Astrocyte (in vitro differentiated cells and primary cell): ENCODE results near the gene GIMAP1. TPM values are rescaled to one million over a fixed set of nuclear protein-coding genes. Genes with fewer than 3 reads are reported as not detected.

Experiments used
- DNase-seq: peaks from one replicate; pipeline ENCODE4 v3.0.0-alpha.2; 2010; ENCODE audit warnings: low read depth
- FAIRE-seq: peaks from 2 replicates; lab custom pipeline; 2011; peaks lifted over from hg19 to GRCh38; lab: Jason Lieb, UNC
- H2AFZ ChIP-seq: 2 replicates; pipeline ENCODE4 v1.6.0; 2012; ENCODE audit warnings: low read depth, low read length, inconsistent platforms
- H3K27ac ChIP-seq: 2 replicates; pipeline ENCODE4 v1.5.1; 2011; ENCODE audit warnings: low read depth, low read length, inconsistent platforms
- H3K27me3 ChIP-seq: 2 replicates; pipeline ENCODE4 v1.6.0; 2011; ENCODE audit warnings: low read length, inconsistent platforms; ENCODE audit not compliant: insufficient read depth
- H3K36me3 ChIP-seq: 2 replicates; pipeline ENCODE4 v1.5.1; 2011; ENCODE audit warnings: low read length, inconsistent platforms; ENCODE audit not compliant: insufficient read depth
- H3K4me1 ChIP-seq: 2 replicates; pipeline ENCODE4 v1.5.1; 2011; ENCODE audit warnings: low read length, inconsistent platforms; ENCODE audit not compliant: insufficient read depth
- H3K4me2 ChIP-seq: 2 replicates; pipeline ENCODE4 v1.6.0; 2012; ENCODE audit warnings: low read length, inconsistent platforms
- H3K4me3 ChIP-seq: 2 replicates; pipeline ENCODE4 v1.5.1; 2011; ENCODE audit warnings: low read depth, mild to moderate bottlenecking, low read length, inconsistent platforms; ENCODE audit not compliant: insufficient read depth
- H3K79me2 ChIP-seq: 2 replicates; pipeline ENCODE4 v1.6.0; 2012; ENCODE audit warnings: mild to moderate bottlenecking, low read length, inconsistent platforms; ENCODE audit not compliant: insufficient read depth
- H3K9ac ChIP-seq: 2 replicates; pipeline ENCODE4 v1.6.0; 2012; ENCODE audit warnings: mild to moderate bottlenecking, low read length, inconsistent platforms
- H3K9me3 ChIP-seq: 2 replicates; pipeline ENCODE4 v1.5.1; 2012; ENCODE audit warnings: low read depth, mild to moderate bottlenecking, low read length, inconsistent platforms; ENCODE audit not compliant: insufficient read depth
- H4K20me1 ChIP-seq: 2 replicates; pipeline ENCODE4 v1.6.0; 2012; ENCODE audit warnings: low read length, inconsistent platforms; ENCODE audit not compliant: insufficient read depth
- H3K27ac Mint-ChIP-seq: one replicate; pipeline ENCODE4 v1.8.0; 2021; ENCODE audit warnings: mild to moderate bottlenecking, mixed read lengths; ENCODE audit not compliant: unreplicated experiment
- H3K27me3 Mint-ChIP-seq: one replicate; pipeline ENCODE4 v1.8.0; 2021; ENCODE audit warnings: low read depth, mixed read lengths; ENCODE audit not compliant: unreplicated experiment
- H3K36me3 Mint-ChIP-seq: one replicate; pipeline ENCODE4 v1.8.0; 2021; ENCODE audit warnings: low read depth, mixed read lengths; ENCODE audit not compliant: unreplicated experiment
- H3K4me1 Mint-ChIP-seq: one replicate; pipeline ENCODE4 v1.8.0; 2021; ENCODE audit warnings: low read depth, mixed read lengths; ENCODE audit not compliant: unreplicated experiment
- H3K4me3 Mint-ChIP-seq: one replicate; pipeline ENCODE4 v1.8.0; 2021; ENCODE audit warnings: mild to moderate bottlenecking, moderate library complexity, mixed read lengths; ENCODE audit not compliant: unreplicated experiment
- H3K9me3 Mint-ChIP-seq: one replicate; pipeline ENCODE4 v1.8.0; 2021; ENCODE audit warnings: mild to moderate bottlenecking, mixed read lengths; ENCODE audit not compliant: unreplicated experiment
- CTCF ChIP-seq: IDR thresholded peaks from 2 replicates; pipeline ENCODE4 v1.5.1; 2011; ENCODE audit warnings: low read depth, mild to moderate bottlenecking, inconsistent platforms, low read length, moderate library complexity; ENCODE audit not compliant: insufficient read depth
- EZH2 ChIP-seq: IDR thresholded peaks from 2 replicates; pipeline ENCODE4 v1.6.1; 2012; ENCODE audit warnings: mild to moderate bottlenecking, low read length, inconsistent platforms; ENCODE audit not compliant: insufficient read depth
- total RNA-seq: library from RNA; stranded (reverse); gene quantifications from 2 replicates; pipeline ENCODE4 v1.2.1, GENCODE V29; 2021

The GIMAP1 gene
- total RNA-seq, 1 donor from 2014 or later, result not detected

DNA sequence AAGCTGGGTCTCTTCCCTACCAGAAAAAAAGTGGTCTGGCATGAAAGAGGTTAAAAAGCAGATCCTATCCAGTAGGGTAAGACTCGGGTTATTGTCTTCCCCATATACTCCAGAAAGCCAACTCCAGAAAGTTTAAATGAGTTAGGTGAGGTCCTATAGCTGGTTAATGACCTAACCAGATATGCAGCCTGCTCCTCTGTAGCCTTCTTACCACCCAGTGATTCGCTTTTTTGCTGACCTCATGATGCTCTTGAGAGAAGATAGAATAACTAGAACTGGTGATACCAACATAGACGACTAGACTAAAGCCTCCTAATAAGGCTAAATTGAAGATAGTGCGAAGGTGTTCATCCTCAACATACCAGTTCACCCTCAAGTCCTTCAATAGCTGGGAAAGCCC is 675 bp upstream of the GIMAP1 start:
- Mint-ChIP-seq H3K9me3 (peaks cover 7% of the 10 kb centered on the region), H3K4me1 (no peaks in the 10 kb centered on the region), H3K27me3 (peaks cover 35% of the 10 kb centered on the region), H3K36me3 (no peaks in the 10 kb centered on the region), H3K4me3 (no peak overlapping the region), H3K27ac (no peak overlapping the region)
- Histone ChIP-seq H3K9me3 (no peaks in the 10 kb centered on the region), H2AFZ (no peak overlapping the region), H3K36me3 (no peaks in the 10 kb centered on the region), H3K4me3 (no peak overlapping the region), H3K27ac (no peak overlapping the region), H3K4me1 (no peaks in the 10 kb centered on the region), H3K9ac (no peak overlapping the region), H4K20me1 (no peaks in the 10 kb centered on the region), H3K4me2 (no peak overlapping the region), H3K27me3 (no peaks in the 10 kb centered on the region), H3K79me2 (no peaks in the 10 kb centered on the region)
- no peak for TF ChIP-seq CTCF
- TF ChIP-seq EZH2, result no peak
- DNase-seq, result no peak
- FAIRE-seq, result no peak

DNA sequence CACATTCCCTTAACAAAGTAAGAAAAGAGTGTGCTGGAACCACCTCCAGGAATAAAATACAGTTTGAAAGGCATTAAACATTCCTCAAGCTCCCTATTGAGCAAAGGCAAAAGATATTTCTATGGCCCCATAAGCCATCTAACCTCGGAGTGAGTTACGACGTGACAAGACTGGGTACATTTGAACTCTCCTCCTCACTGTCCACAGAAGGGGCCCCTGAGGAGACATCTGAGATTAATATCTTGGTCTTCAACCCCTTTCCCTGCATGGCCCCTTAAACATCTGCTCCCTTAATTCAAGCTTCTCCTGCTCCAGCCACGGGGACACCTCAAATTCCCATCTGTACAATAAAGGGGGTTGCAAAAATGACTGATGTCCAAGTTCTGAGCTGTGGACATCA is 526 bp downstream of the GIMAP1 start:
- H3K79me2 ChIP-seq, result no peaks in the 10 kb centered on the region
- H3K9ac ChIP-seq, result no peak overlapping the region
- FAIRE-seq (no peak), DNase-seq (no peak)
- H3K27me3 Mint-ChIP-seq, result peaks cover 35% of the 10 kb centered on the region
- TF ChIP-seq EZH2 (no peak), CTCF (no peak)
- H3K36me3 ChIP-seq, result no peaks in the 10 kb centered on the region
- H3K4me3 ChIP-seq, result no peak overlapping the region
- H3K27ac Mint-ChIP-seq, result no peak overlapping the region
- no peaks in the 10 kb centered on the region for H3K4me1 ChIP-seq
- no peaks in the 10 kb centered on the region for H4K20me1 ChIP-seq
- no peaks in the 10 kb centered on the region for H3K36me3 Mint-ChIP-seq
- no peaks in the 10 kb centered on the region for H3K27me3 ChIP-seq
- H3K4me1 Mint-ChIP-seq, result no peaks in the 10 kb centered on the region
- H3K9me3 Mint-ChIP-seq, result peaks cover 7% of the 10 kb centered on the region
- H3K27ac ChIP-seq, result no peak overlapping the region
- H3K9me3 ChIP-seq, result no peaks in the 10 kb centered on the region
- no peak overlapping the region for H3K4me2 ChIP-seq
- H3K4me3 Mint-ChIP-seq, result no peak overlapping the region
- H2AFZ ChIP-seq, result no peak overlapping the region

GRCh38 chr7:150717814-150718420 is 1.5 kb downstream of the GIMAP1 start:
- no peaks in the 10 kb centered on the region for H3K4me1 Mint-ChIP-seq
- Histone ChIP-seq H3K4me1 (no peaks in the 10 kb centered on the region), H3K4me2 (no peak overlapping the region), H3K27me3 (no peaks in the 10 kb centered on the region), H4K20me1 (no peaks in the 10 kb centered on the region), H3K9me3 (no peaks in the 10 kb centered on the region), H3K79me2 (no peaks in the 10 kb centered on the region), H3K9ac (no peak overlapping the region), H3K36me3 (no peaks in the 10 kb centered on the region), H3K27ac (no peak overlapping the region), H3K4me3 (no peak overlapping the region), H2AFZ (no peak overlapping the region)
- H3K27me3 Mint-ChIP-seq, result peaks cover 38% of the 10 kb centered on the region
- no peak overlapping the region for H3K4me3 Mint-ChIP-seq
- TF ChIP-seq EZH2, result no peak
- no peak for TF ChIP-seq CTCF
- no peak overlapping the region for H3K27ac Mint-ChIP-seq
- DNase-seq (no peak), FAIRE-seq (no peak)
- H3K9me3 Mint-ChIP-seq, result peaks cover 2% of the 10 kb centered on the region
- no peaks in the 10 kb centered on the region for H3K36me3 Mint-ChIP-seq
